Mesendoderm (in vitro differentiated cells): ENCODE results near the gene NBPF3.
"Not testable (repeated sequence)": the region's sequence is repeated elsewhere in the genome, so short reads cannot be mapped to it uniquely, and the experiment has no call there.

Experiments
- DNase-seq: peaks from one replicate; pipeline ENCODE4 v3.0.0; 2013
- H2AK5ac ChIP-seq: 2 replicates; pipeline ENCODE4 v1.6.1; 2013; ENCODE audit warnings: low read length, inconsistent platforms
- H2BK120ac ChIP-seq: 2 replicates; pipeline ENCODE4 v1.6.1; 2013; ENCODE audit warnings: low read depth, mild to moderate bottlenecking, low read length, moderate library complexity, mixed read lengths
- H2BK15ac ChIP-seq: replicated peaks from 2 replicates; pipeline ENCODE4 v1.6.1; 2013; ENCODE audit warnings: low read depth, mild to moderate bottlenecking, moderate library complexity
- H2BK5ac ChIP-seq: 2 replicates; pipeline ENCODE4 v1.6.1; 2013; ENCODE audit warnings: low read length, inconsistent platforms
- H3K18ac ChIP-seq: 2 replicates; pipeline ENCODE4 v1.6.1; 2013; ENCODE audit warnings: mild to moderate bottlenecking, low read length, mixed read lengths
- H3K23ac ChIP-seq: one replicate; pipeline ENCODE4 v1.6.1; 2013; ENCODE audit warnings: low read length
- H3K27ac ChIP-seq: 2 replicates; pipeline ENCODE4 v1.5.1; 2013; ENCODE audit warnings: low read depth, mild to moderate bottlenecking, inconsistent platforms, low read length, moderate library complexity
- H3K27me3 ChIP-seq: 2 replicates; pipeline ENCODE4 v1.6.1; 2013; ENCODE audit warnings: low read length, control low read depth, mild to moderate bottlenecking, inconsistent platforms; ENCODE audit not compliant: insufficient read depth, poor library complexity
- H3K36me3 ChIP-seq: 2 replicates; pipeline ENCODE4 v1.6.1; 2013; ENCODE audit warnings: low read length, inconsistent platforms; ENCODE audit not compliant: control insufficient read depth, insufficient read depth
- H3K4ac ChIP-seq: one replicate; pipeline ENCODE4 v1.6.1; 2013; ENCODE audit warnings: low read depth, mild to moderate bottlenecking, low read length, moderate library complexity
- H3K4me1 ChIP-seq: 2 replicates; pipeline ENCODE4 v1.6.1; 2013; ENCODE audit warnings: low read depth, low read length, inconsistent platforms; ENCODE audit not compliant: control insufficient read depth
- H3K4me2 ChIP-seq: 2 replicates; pipeline ENCODE4 v1.6.1; 2013; ENCODE audit warnings: low read length
- H3K4me3 ChIP-seq: 2 replicates; pipeline ENCODE4 v1.5.1; 2013; ENCODE audit warnings: mild to moderate bottlenecking, low read length
- H3K56ac ChIP-seq: one replicate; pipeline ENCODE4 v1.6.1; 2013; ENCODE audit warnings: low read length
- H3K79me1 ChIP-seq: 2 replicates; pipeline ENCODE4 v1.6.1; 2013; ENCODE audit warnings: low read length, inconsistent platforms
- H3K79me2 ChIP-seq: 2 replicates; pipeline ENCODE4 v1.6.1; 2013; ENCODE audit warnings: mild to moderate bottlenecking, low read length; ENCODE audit not compliant: control insufficient read depth, insufficient read depth
- H3K9ac ChIP-seq: 2 replicates; pipeline ENCODE4 v1.6.1; 2013; ENCODE audit warnings: low read length, inconsistent platforms
- H4K5ac ChIP-seq: one replicate; pipeline ENCODE4 v1.6.1; 2013; ENCODE audit warnings: low read length
- H4K8ac ChIP-seq: one replicate; pipeline ENCODE4 v1.6.1; 2013; ENCODE audit warnings: low read depth, mild to moderate bottlenecking, control low read depth, low read length, moderate library complexity
- WGBS: extraction: QIAGEN DNeasy Blood & Tissue Kit; methylation state at CpG from one replicate; pipeline ENCODE4 v1.1.7; 2013; ENCODE audit warnings: low lambda C conversion rate, missing lambda C conversion rate; ENCODE audit not compliant: insufficient coverage; ENCODE audit errors: extremely low coverage; 5-methylcytosine and 5-hydroxymethylcytosine counted together

NBPF3 gene

DNA sequence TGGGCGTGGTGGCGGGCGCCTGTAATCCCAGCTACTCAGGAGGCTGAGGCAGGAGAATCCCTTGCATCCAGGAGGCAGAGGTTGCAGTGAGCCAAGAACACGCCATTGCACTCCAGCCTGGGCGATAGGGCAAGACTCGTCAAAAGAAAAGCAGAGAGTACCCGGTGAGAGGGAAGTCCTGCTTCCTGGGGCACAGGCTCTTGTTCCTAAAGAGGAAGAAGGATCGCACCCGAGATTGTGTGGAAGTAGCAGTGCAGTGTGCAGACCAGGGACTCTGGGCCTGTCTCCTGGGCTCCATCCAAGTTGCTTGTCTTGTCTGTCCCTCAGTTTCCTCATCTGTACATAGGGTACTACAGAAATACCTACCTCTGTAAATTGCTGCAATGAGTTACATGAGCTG is 29.6 kb downstream of the NBPF3 start:
- Histone ChIP-seq H4K5ac (no peak overlapping the region), H3K56ac (no peak overlapping the region), H3K4ac (no peak overlapping the region), H3K79me1 (no peaks in the 10 kb centered on the region), H2AK5ac (no peak overlapping the region), H3K4me2 (no peak overlapping the region), H4K8ac (no peak overlapping the region), H3K18ac (no peak overlapping the region), H2BK5ac (no peak overlapping the region), H3K4me1 (no peaks in the 10 kb centered on the region), H3K4me3 (no peak overlapping the region), H3K23ac (no peak overlapping the region), H3K27me3 (no peaks in the 10 kb centered on the region), H3K79me2 (no peaks in the 10 kb centered on the region), H3K9ac (no peak overlapping the region), H2BK120ac (no peak overlapping the region), H3K36me3 (no peaks in the 10 kb centered on the region), H3K27ac (no peak overlapping the region), H2BK15ac (no peak overlapping the region)
- no peak for DNase-seq
- no CpG with 5 or more reads among the region's 9 CpGs for WGBS

DNA sequence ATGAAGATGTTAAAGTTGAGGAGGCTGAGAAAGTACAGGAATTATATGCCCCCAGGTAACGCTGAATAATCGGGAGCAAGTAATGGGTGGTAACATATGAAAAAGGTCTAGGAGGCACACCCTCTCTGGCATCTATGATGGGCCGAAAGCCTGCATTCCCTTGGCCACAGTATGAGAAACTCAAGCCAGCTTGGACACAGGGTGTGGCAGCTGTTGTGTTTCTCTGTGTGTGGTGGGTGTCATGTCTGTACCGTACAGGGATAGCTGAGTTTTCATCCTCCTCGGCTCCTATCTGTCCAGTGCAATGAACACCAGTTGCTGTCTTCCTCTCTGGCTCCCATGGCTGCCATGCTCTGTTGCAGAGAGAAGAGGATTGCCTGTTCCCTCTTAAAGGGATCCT is 32.9 kb downstream of the NBPF3 start:
- H2BK120ac ChIP-seq = no peak overlapping the region
- H3K36me3 ChIP-seq = no peaks in the 10 kb centered on the region
- H2BK5ac ChIP-seq = no peak overlapping the region
- H3K27ac ChIP-seq = no peak overlapping the region
- no peak overlapping the region for H2AK5ac ChIP-seq
- H4K8ac ChIP-seq = no peak overlapping the region
- no peak overlapping the region for H3K4me2 ChIP-seq
- no peak overlapping the region for H3K56ac ChIP-seq
- no peak overlapping the region for H3K23ac ChIP-seq
- H3K4me3 ChIP-seq = no peak overlapping the region
- H2BK15ac ChIP-seq = no peak overlapping the region
- H3K79me1 ChIP-seq = no peaks in the 10 kb centered on the region
- no peak overlapping the region for H3K18ac ChIP-seq
- H3K79me2 ChIP-seq = no peaks in the 10 kb centered on the region
- WGBS = no CpG with 5 or more reads among the region's 5 CpGs
- no peaks in the 10 kb centered on the region for H3K27me3 ChIP-seq
- DNase-seq = no peak
- H3K4me1 ChIP-seq = no peaks in the 10 kb centered on the region
- H3K4ac ChIP-seq = no peak overlapping the region
- H4K5ac ChIP-seq = no peak overlapping the region
- no peak overlapping the region for H3K9ac ChIP-seq

DNA sequence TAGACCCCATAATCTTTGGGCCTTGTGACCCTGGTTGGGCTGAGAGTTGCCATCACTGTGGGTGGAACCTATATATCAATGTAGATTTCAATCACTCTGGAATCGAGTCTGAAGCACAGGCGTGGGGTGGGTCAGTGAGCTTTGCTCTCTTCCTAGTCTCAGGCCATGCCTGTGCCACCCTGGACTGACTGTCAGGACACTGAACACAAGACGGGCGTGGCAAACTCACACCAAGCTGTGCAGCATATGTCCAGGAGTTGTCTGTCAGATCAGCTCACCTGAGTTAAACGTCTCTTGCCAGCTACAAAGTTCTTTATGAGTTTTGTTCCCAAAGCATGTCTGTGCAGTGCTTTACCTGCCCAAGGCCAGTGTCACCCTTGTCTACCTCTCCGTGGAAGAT is 38.4 kb downstream of the NBPF3 start:
- Histone ChIP-seq H3K56ac (no peak overlapping the region), H3K23ac (no peak overlapping the region), H2AK5ac (no peak overlapping the region), H3K18ac (no peak overlapping the region), H3K36me3 (no peaks in the 10 kb centered on the region), H3K4me3 (no peak overlapping the region), H3K4ac (no peak overlapping the region), H3K4me1 (no peaks in the 10 kb centered on the region), H3K27me3 (no peaks in the 10 kb centered on the region), H2BK15ac (no peak overlapping the region), H2BK120ac (no peak overlapping the region), H3K79me1 (no peaks in the 10 kb centered on the region), H4K8ac (no peak overlapping the region), H3K4me2 (no peak overlapping the region), H2BK5ac (no peak overlapping the region), H3K9ac (no peak overlapping the region), H3K79me2 (no peaks in the 10 kb centered on the region), H3K27ac (no peak overlapping the region), H4K5ac (no peak overlapping the region)
- no CpG with 5 or more reads among the region's 6 CpGs for WGBS
- no peak for DNase-seq

DNA sequence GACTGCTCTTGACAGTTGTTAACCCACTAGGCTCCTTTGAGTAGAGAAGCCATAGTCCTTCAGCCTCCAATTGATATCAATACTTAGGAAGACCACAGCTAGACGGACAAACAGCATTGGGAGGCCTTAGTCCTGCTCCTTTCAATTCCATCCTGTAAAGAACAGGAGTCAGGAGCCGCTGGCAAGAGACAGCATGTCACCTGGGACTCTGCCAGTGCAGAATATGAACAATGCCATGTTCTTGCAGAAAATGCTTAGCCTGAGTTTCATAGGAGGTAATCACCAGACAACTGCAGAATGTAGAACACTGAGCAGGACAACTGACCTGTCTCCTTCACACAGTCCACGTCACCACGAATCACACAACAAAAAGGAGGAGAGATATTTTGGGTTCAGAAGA is 43.9 kb downstream of the NBPF3 start:
- H3K4me2 ChIP-seq, DNase-seq, H3K79me2 ChIP-seq, H2BK120ac ChIP-seq, H3K9ac ChIP-seq, H3K4me1 ChIP-seq, H3K79me1 ChIP-seq, H3K36me3 ChIP-seq, H2BK5ac ChIP-seq, H3K18ac ChIP-seq, H3K27me3 ChIP-seq, H2AK5ac ChIP-seq, H4K5ac ChIP-seq, H2BK15ac ChIP-seq, H3K23ac ChIP-seq, H3K56ac ChIP-seq, H3K4ac ChIP-seq, H4K8ac ChIP-seq, H3K4me3 ChIP-seq, H3K27ac ChIP-seq: not testable (repeated sequence)
- no CpG with 5 or more reads among the region's 4 CpGs for WGBS

DNA sequence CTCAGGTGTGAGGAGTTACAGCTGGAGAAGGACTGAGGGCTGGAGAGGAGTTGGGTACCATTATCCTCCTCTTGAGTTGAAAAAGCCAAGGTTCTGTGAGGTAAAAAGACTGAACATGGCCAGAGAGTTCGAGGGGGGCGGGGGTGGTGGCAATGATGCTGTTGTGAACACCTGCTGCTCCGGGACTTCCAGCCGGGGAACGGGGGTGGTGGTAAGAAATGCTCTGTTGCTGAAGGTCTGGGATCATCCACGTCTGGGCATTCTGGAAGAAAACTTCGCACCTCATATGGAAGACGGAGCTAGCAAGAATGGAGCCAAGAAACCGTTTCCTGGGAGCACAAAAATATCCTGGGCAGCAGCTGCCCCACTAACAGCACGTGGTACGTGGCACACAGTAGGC is 49.2 kb downstream of the NBPF3 start:
- no peak overlapping the region for H3K27ac ChIP-seq
- no peaks in the 10 kb centered on the region for H3K79me1 ChIP-seq
- H4K5ac ChIP-seq = no peak overlapping the region
- no peak overlapping the region for H3K4me3 ChIP-seq
- no peak overlapping the region for H3K18ac ChIP-seq
- H3K56ac ChIP-seq = no peak overlapping the region
- no peak overlapping the region for H2BK5ac ChIP-seq
- DNase-seq = no peak
- H2AK5ac ChIP-seq = no peak overlapping the region
- no peak overlapping the region for H3K4me2 ChIP-seq
- H3K79me2 ChIP-seq = no peaks in the 10 kb centered on the region
- H3K27me3 ChIP-seq = no peaks in the 10 kb centered on the region
- no peak overlapping the region for H2BK15ac ChIP-seq
- no peak overlapping the region for H2BK120ac ChIP-seq
- no peak overlapping the region for H3K4ac ChIP-seq
- no peak overlapping the region for H4K8ac ChIP-seq
- no peak overlapping the region for H3K9ac ChIP-seq
- no peaks in the 10 kb centered on the region for H3K36me3 ChIP-seq
- H3K4me1 ChIP-seq = no peaks in the 10 kb centered on the region
- no CpG with 5 or more reads among the region's 11 CpGs for WGBS
- H3K23ac ChIP-seq = no peak overlapping the region

DNA sequence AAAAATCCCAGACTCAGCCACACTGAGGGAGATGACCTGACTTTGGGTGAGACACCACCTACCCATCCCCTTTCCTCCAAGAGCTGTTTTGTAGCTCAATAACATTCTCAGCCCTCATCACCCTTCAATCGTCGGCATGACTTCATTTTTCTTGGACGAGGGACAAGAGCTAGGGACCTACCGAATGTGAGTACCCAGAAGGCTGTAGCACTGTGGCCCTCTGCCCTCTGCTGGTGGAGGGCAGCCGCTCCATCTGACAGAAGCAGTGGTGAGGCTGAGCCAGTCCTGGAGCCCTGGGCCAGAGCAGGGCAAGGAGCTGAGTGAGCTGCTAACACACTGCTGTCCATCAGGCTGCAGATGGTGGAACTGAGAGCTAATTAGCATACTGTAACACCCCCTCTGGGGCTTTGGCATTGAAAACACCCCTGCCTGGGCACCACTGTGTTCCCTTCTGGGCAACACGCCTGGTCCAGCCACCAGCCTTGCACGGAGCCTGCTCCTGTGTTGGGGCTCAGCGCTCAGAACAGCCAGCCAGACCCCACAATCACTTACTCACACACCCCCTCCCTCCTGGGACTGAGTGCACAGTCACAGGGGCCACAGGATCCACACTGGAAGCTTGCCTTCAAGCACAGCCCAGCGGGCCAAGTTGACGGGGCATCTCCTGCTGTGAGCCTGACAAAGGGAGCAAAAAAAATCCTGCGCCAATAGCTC is 51.0 kb downstream of the NBPF3 start:
- H2BK120ac ChIP-seq = no peak overlapping the region
- no peak overlapping the region for H4K8ac ChIP-seq
- no peak overlapping the region for H2AK5ac ChIP-seq
- H3K79me1 ChIP-seq = no peaks in the 10 kb centered on the region
- H3K18ac ChIP-seq = no peak overlapping the region
- peak; percentile 78 for DNase-seq
- no peaks in the 10 kb centered on the region for H3K36me3 ChIP-seq
- H3K4me1 ChIP-seq = no peaks in the 10 kb centered on the region
- H2BK5ac ChIP-seq = no peak overlapping the region
- H3K23ac ChIP-seq = no peak overlapping the region
- H4K5ac ChIP-seq = no peak overlapping the region
- no peaks in the 10 kb centered on the region for H3K79me2 ChIP-seq
- H3K56ac ChIP-seq = peak overlapping the region; percentile 10
- no peak overlapping the region for H3K4ac ChIP-seq
- peak overlapping the region; percentile 11 for H3K27ac ChIP-seq
- H3K4me3 ChIP-seq = no peak overlapping the region
- no peak overlapping the region for H2BK15ac ChIP-seq
- no peaks in the 10 kb centered on the region for H3K27me3 ChIP-seq
- H3K9ac ChIP-seq = no peak overlapping the region
- WGBS = no CpG with 5 or more reads among the region's 11 CpGs
- H3K4me2 ChIP-seq = no peak overlapping the region
